Parathyroid adenoma (tissue), 2 donors: ENCODE data around the gene GRM7.

Experiments
- H2AFZ ChIP-seq: fragments of 300-600 bp; sonication (generic); one replicate; pipeline ENCODE4 v1.7.0; 2017; ENCODE audit warnings: antibody characterized with exemption, mild to moderate bottlenecking
- H3K27ac ChIP-seq: fragments of 300-600 bp; sonication (generic); one replicate; pipeline ENCODE4 v1.7.0; 2017
- H3K27me3 ChIP-seq: fragments of 300-600 bp; sonication (generic); one replicate; pipeline ENCODE4 v1.7.0; 2017; ENCODE audit warnings: low read length; ENCODE audit not compliant: control insufficient read depth, insufficient read depth
- H3K36me3 ChIP-seq: fragments of 300-600 bp; sonication (generic); one replicate; pipeline ENCODE4 v1.7.0; 2017; ENCODE audit warnings: low read length; ENCODE audit not compliant: control insufficient read depth, insufficient read depth
- H3K4me1 ChIP-seq: fragments of 300-600 bp; sonication (generic); one replicate; pipeline ENCODE4 v1.7.0; 2017; ENCODE audit warnings: control low read depth
- H3K4me2 ChIP-seq: fragments of 300-600 bp; sonication (generic); one replicate; pipeline ENCODE4 v1.7.0; 2017; ENCODE audit warnings: low read length
- H3K4me3 ChIP-seq: fragments of 300-600 bp; sonication (generic); one replicate; pipeline ENCODE4 v1.7.0; 2017; ENCODE audit warnings: low read depth, low read length
- H3K79me2 ChIP-seq: fragments of 300-600 bp; sonication (generic); one replicate; pipeline ENCODE4 v1.7.0; 2017; ENCODE audit warnings: control low read depth
- H3K9ac ChIP-seq: fragments of 300-600 bp; sonication (generic); one replicate; pipeline ENCODE4 v1.7.0; 2017; ENCODE audit warnings: mild to moderate bottlenecking
- H3K9me3 ChIP-seq: fragments of 300-600 bp; sonication (generic); one replicate; pipeline ENCODE4 v1.7.0; 2017; ENCODE audit warnings: low read length; ENCODE audit not compliant: control insufficient read depth
- TF ChIP-seq, protein P1 (sequence below): fragments of 300-600 bp; sonication (generic); IDR thresholded peaks from one replicate; pipeline ENCODE4 v1.7.0; 2017; ENCODE audit warnings: antibody characterized with exemption, mild to moderate bottlenecking
- donor health status: primary hyperparathyroidism.

GRM7 gene

DNA sequence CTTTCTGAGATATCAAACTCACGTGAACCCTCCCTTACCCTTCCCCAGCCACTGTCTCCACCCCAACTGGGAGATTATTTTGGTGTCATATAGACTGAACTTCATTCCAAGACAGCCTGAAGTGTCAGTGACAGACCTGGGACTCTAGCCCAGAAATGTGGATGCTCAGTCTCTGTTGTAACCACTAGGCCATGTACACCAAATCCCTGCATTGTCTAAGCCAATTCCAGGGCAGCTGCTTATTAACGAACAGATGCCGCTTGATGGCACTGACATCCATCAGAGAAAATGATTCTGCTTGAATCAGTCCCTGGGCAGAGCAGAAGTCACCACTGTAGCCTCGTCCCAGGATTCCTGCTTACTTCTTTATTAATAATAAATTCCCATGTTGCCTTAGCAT lies 305.5 kb downstream of the GRM7 start:
- H2AFZ ChIP-seq, result no peak overlapping the region
- no peaks in the 10 kb centered on the region for H3K36me3 ChIP-seq
- H3K4me1 ChIP-seq, result no peaks in the 10 kb centered on the region
- H3K4me2 ChIP-seq, result no peak overlapping the region
- TF ChIP-seq, protein P1, sequence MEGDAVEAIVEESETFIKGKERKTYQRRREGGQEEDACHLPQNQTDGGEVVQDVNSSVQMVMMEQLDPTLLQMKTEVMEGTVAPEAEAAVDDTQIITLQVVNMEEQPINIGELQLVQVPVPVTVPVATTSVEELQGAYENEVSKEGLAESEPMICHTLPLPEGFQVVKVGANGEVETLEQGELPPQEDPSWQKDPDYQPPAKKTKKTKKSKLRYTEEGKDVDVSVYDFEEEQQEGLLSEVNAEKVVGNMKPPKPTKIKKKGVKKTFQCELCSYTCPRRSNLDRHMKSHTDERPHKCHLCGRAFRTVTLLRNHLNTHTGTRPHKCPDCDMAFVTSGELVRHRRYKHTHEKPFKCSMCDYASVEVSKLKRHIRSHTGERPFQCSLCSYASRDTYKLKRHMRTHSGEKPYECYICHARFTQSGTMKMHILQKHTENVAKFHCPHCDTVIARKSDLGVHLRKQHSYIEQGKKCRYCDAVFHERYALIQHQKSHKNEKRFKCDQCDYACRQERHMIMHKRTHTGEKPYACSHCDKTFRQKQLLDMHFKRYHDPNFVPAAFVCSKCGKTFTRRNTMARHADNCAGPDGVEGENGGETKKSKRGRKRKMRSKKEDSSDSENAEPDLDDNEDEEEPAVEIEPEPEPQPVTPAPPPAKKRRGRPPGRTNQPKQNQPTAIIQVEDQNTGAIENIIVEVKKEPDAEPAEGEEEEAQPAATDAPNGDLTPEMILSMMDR, result no peak
- no peak overlapping the region for H3K9ac ChIP-seq
- H3K27me3 ChIP-seq, result no peaks in the 10 kb centered on the region
- H3K79me2 ChIP-seq, result no peaks in the 10 kb centered on the region
- no peaks in the 10 kb centered on the region for H3K9me3 ChIP-seq
- H3K27ac ChIP-seq, result no peak overlapping the region
- no peak overlapping the region for H3K4me3 ChIP-seq

DNA sequence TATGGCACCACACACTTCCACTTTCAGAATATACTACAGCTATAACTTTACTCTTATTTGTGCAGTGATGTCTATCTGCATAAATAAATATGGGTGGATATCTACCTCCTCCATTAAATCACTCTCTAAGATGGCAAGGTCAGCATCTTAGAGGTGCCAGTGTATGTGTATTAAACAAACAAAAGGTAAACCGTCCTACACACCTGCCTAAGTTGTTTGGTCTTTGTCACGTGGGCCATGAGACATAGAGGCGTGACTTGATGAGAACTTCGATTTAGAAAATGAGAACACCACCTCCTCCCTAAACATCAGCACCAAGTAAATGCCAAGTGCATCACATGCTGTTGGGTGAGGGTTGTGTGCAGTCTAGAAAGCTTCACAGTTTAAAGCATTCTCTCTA lies 310.6 kb downstream of the GRM7 start:
- Histone ChIP-seq H3K9me3 (no peaks in the 10 kb centered on the region), H3K27me3 (no peaks in the 10 kb centered on the region), H3K27ac (no peak overlapping the region), H2AFZ (no peak overlapping the region), H3K4me3 (no peak overlapping the region), H3K36me3 (no peaks in the 10 kb centered on the region), H3K9ac (no peak overlapping the region), H3K4me1 (no peaks in the 10 kb centered on the region), H3K4me2 (no peak overlapping the region), H3K79me2 (no peaks in the 10 kb centered on the region)
- TF ChIP-seq, protein P1, result no peak

DNA sequence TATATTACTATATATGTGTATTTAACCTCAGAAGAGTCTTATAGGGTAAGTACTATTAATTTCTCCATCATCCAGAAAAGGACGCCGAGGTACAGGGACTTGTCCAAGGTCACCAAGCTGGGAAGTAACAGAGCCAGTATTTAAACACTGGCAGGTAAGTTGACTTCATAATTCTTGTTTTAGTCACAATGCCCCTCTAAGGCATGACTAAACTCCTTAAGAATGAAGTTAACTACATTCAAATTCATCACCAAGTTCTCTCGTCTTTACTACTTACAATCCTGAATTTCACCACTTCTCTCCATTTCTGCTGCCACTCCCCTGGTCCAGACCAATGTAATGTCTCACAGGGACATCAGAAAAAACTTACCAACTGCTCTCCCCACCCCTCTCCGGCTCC lies 312.1 kb downstream of the GRM7 start:
- Histone ChIP-seq H3K4me3 (no peak overlapping the region), H3K9ac (no peak overlapping the region), H3K4me1 (no peaks in the 10 kb centered on the region), H3K27me3 (no peaks in the 10 kb centered on the region), H3K79me2 (no peaks in the 10 kb centered on the region), H3K27ac (no peak overlapping the region), H3K36me3 (no peaks in the 10 kb centered on the region), H3K9me3 (no peaks in the 10 kb centered on the region), H2AFZ (no peak overlapping the region), H3K4me2 (no peak overlapping the region)
- TF ChIP-seq, protein P1, result no peak

DNA sequence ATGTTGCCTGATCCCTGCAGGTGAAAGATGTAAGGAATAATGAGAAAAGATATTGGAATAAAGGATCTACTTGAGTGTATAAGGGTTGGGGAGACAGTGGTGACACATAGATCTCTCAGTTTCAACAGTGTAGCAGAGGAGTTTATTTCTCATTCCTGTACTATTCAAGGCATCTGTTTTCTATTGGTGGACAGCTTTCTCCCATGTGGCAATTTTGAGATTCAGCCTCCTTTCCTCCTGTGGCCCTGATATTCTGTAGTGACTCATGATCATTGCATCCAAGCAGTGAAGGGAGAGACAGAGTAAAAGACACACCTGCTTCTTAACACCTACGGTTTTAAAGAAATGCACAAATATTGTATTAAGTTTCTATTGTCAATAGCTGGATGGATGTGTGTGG lies 327.6 kb downstream of the GRM7 start:
- Histone ChIP-seq H3K9ac (no peak overlapping the region), H3K27ac (no peak overlapping the region), H3K27me3 (no peaks in the 10 kb centered on the region), H2AFZ (no peak overlapping the region), H3K36me3 (no peaks in the 10 kb centered on the region), H3K4me1 (no peaks in the 10 kb centered on the region), H3K79me2 (no peaks in the 10 kb centered on the region), H3K4me3 (no peak overlapping the region), H3K4me2 (no peak overlapping the region), H3K9me3 (no peaks in the 10 kb centered on the region)
- TF ChIP-seq, protein P1, result no peak

DNA sequence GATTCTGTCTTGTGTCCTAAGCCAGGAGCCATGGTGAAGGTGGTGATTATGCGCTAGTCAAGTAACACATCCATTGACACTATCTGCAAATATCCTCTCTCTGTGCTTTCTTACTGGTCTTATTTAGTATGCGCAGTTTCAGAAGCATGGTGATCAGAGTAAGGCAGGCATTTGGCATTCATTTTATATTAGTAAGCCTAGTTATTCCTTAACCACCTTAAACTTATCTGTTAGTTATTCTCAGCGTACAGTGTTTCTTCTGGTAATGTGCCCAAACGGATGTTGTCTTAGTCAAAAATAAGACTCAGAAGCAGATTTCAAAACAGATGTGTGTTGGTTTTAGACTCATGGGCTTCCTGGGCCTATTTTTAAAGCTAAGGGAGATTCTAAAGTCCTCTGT lies 329.2 kb downstream of the GRM7 start:
- Histone ChIP-seq H3K4me2 (no peak overlapping the region), H3K79me2 (no peaks in the 10 kb centered on the region), H2AFZ (no peak overlapping the region), H3K9me3 (no peaks in the 10 kb centered on the region), H3K36me3 (no peaks in the 10 kb centered on the region), H3K4me1 (no peaks in the 10 kb centered on the region), H3K4me3 (no peak overlapping the region), H3K9ac (no peak overlapping the region), H3K27me3 (no peaks in the 10 kb centered on the region), H3K27ac (no peak overlapping the region)
- TF ChIP-seq, protein P1, result no peak
